Right lobe of liver (tissue), 6 donors: Measurements from ENCODE around the gene CAPN5. TPM values are rescaled to one million over a fixed set of nuclear protein-coding genes. Genes with fewer than 3 reads are reported as not detected.

ENCODE experiments used
- ATAC-seq, 4 donors: fragments of 200-7000 bp; cut with Tn5 transposase; one replicate each; pipeline ENCODE4 v1.9.1; 2020; ENCODE audit warnings: mild to moderate bottlenecking in 4 of 4, moderate library complexity in 4 of 4
- DNase-seq, 3 donors: peaks; one replicate each; pipeline ENCODE4 v3.0.0-alpha.2; 2020
- H3K27ac ChIP-seq, 3 donors: fragments of 200-600 bp; one replicate each; pipeline ENCODE4 v1.8.0; 2022
- H3K27me3 ChIP-seq, 2 donors: fragments of 200-600 bp; one replicate each; pipeline ENCODE4 v1.8.0; 2022
- H3K36me3 ChIP-seq, 4 donors: fragments of 200-600 bp; sonication (generic) in 1 of 4; one replicate each; pipeline versions ENCODE4 v1.5.1 to v1.8.0; 2017 to 2022; ENCODE audit warnings: control low read depth in 1 of 4
- H3K4me1 ChIP-seq, 4 donors: fragments of 200-600 bp; sonication (generic) in 1 of 4; one replicate each; pipeline versions ENCODE4 v1.5.1 to v1.8.0; 2017 to 2022; ENCODE audit warnings: control low read depth in 1 of 4
- H3K4me3 ChIP-seq, 3 donors: fragments of 200-600 bp; one replicate each; pipeline ENCODE4 v1.8.0; 2022
- H3K9me3 ChIP-seq, 4 donors: fragments of 200-600 bp; sonication (generic) in 1 of 4; one replicate each; pipeline versions ENCODE4 v1.5.1 to v1.8.0; 2017 to 2022; ENCODE audit warnings: control low read depth in 1 of 4
- CTCF ChIP-seq, 4 donors: fragments of 200-600 bp in 3 of 4; fragments of 450-650 bp in 1 of 4; IDR thresholded peaks; one replicate each; pipeline versions ENCODE4 v1.5.1 to v1.8.0; 2016 to 2022; ENCODE audit warnings: antibody characterized with exemption in 4 of 4, mild to moderate bottlenecking in 2 of 4
- POLR2A ChIP-seq: fragments of 450-650 bp; IDR thresholded peaks from one replicate; pipeline ENCODE4 v1.6.1; 2017; ENCODE audit warnings: antibody characterized with exemption, mild to moderate bottlenecking
- WGBS: methylation state at CpG from one replicate; pipeline ENCODE4 v1.1.6; 2018; ENCODE audit warnings: low coverage, low lambda C conversion rate; ENCODE audit not compliant: insufficient coverage; ENCODE audit errors: missing lambda C conversion rate; 5-methylcytosine and 5-hydroxymethylcytosine counted together
- intact Hi-C, 2 donors: fragments of 100-400 bp; cut with DNase I; formaldehyde crosslinking; loops; one replicate each; pipeline versions ENCODE4 v1.11.2 to v1.14.1; 2022
- total RNA-seq, 6 experiments: library from RNA; depleted of rRNA in 2 of 6; stranded (reverse); fragments of >200 nt in 2 of 6; fragmentation: NEBNext Ultra II Directional in 3 of 6; extraction: Animal tissue kit (Norgen Biotek cat#: 25700) in 3 of 6; gene quantifications; one replicate each; pipeline versions ENCODE4 v1.1.0 to v1.2.4, GENCODE V29; 2016 to 2023
- donor health status: DM: no; HTN: yes; CAD: no.
- donor health status: DM: no; HTN: no; CAD: no.
- donor health status: DM: no; HTN: no; CAD: no.
- donor health status: DM: no; HTN: yes; CAD: no.
- donor health status: DM: no; HTN: yes; CAD: no.

The CAPN5 gene
- total RNA-seq, 6 experiments from 2014 or later: 23.1 to 66.7 (median 43.3) TPM

- H3K27ac ChIP-seq: no peak overlapping the region
- ATAC-seq: no peak
- intact Hi-C loops: no loop called here
These were observed 84.1 kb downstream of the CAPN5 start for GRCh38 chr11:77150836-77151235.

GRCh38 chr11:77151804-77152509 lies 85.2 kb downstream of the CAPN5 start:
- WGBS: 52% methylated on average over 6 of the region's 11 CpGs
- Histone ChIP-seq H3K9me3 (no peaks in the 10 kb centered on the region), H3K27ac (no peak overlapping the region), H3K27me3 (no peaks in the 10 kb centered on the region), H3K4me3 (no peak overlapping the region), H3K36me3 (peaks cover 0 to 4% (median 0%) of the 10 kb centered on the region in 4 donors), H3K4me1 (peaks cover 0 to 18% (median 9%) of the 10 kb centered on the region in 4 donors)
- DNase-seq: peak in 1 of 3 donors; percentile 37
- no peak for ATAC-seq
- intact Hi-C loops: no loop called here
- TF ChIP-seq CTCF (IDR thresholded peaks at IDR 0.05) (no peak), POLR2A (no peak)

More at GRCh38 chr11:77150836-77151235, 84.1 kb downstream of the CAPN5 start:
- no peaks in the 10 kb centered on the region for H3K36me3 ChIP-seq
- TF ChIP-seq CTCF (IDR thresholded peaks at IDR 0.05) (no peak), POLR2A (no peak)
- DNase-seq: peak in 1 of 3 donors; percentile 22
- peaks cover 0 to 20% (median 10%) of the 10 kb centered on the region in 4 donors for H3K4me1 ChIP-seq
- WGBS: 93% methylated on average over 3 of the region's 10 CpGs
- no peaks in the 10 kb centered on the region for H3K9me3 ChIP-seq
- no peak overlapping the region for H3K4me3 ChIP-seq
- no peaks in the 10 kb centered on the region for H3K27me3 ChIP-seq

GRCh38 chr11:77152846-77153245 lies 86.1 kb downstream of the CAPN5 start:
- Histone ChIP-seq H3K27me3 (no peaks in the 10 kb centered on the region), H3K4me1 (peaks cover 0 to 18% (median 9%) of the 10 kb centered on the region in 4 donors), H3K4me3 (no peak overlapping the region), H3K9me3 (no peaks in the 10 kb centered on the region), H3K36me3 (peaks cover 0 to 9% (median 0%) of the 10 kb centered on the region in 4 donors), H3K27ac (no peak overlapping the region)
- no peak for ATAC-seq
- intact Hi-C loops: no loop called here
- no peak for DNase-seq
- TF ChIP-seq CTCF (IDR thresholded peaks at IDR 0.05) (no peak), POLR2A (no peak)
- WGBS: 73% methylated on average over 6 of the region's 6 CpGs

GRCh38 chr11:77153276-77154185 lies 86.8 kb downstream of the CAPN5 start:
- H3K27me3 ChIP-seq: no peaks in the 10 kb centered on the region
- H3K27ac ChIP-seq: no peak overlapping the region
- ATAC-seq (peak in 3 of 4 donors; percentile 5 to 13 (median 8)), DNase-seq (peak in 1 of 3 donors; percentile 34)
- intact Hi-C loops: no loop called here
- no peaks in the 10 kb centered on the region for H3K9me3 ChIP-seq
- TF ChIP-seq POLR2A (no peak), CTCF (IDR thresholded peaks at IDR 0.05) (no peak)
- no peak overlapping the region for H3K4me3 ChIP-seq
- H3K4me1 ChIP-seq: peaks cover 0 to 18% (median 9%) of the 10 kb centered on the region in 4 donors
- peaks cover 0 to 11% (median 0%) of the 10 kb centered on the region in 4 donors for H3K36me3 ChIP-seq
- WGBS: 60% methylated on average over 8 of the region's 20 CpGs
